CD4-positive, alpha-beta T cell (primary cell): ENCODE data around the gene EXO5. TPM values are rescaled to one million over a fixed set of nuclear protein-coding genes. Genes with fewer than 3 reads are reported as not detected.
"Not testable (repeated sequence)": the region's sequence is repeated elsewhere in the genome, so short reads cannot be mapped to it uniquely, and the experiment has no call there.

ENCODE experiments used
- ATAC-seq: fragments of 200-7000 bp; cut with Tn5 transposase; one replicate; pipeline ENCODE4 v1.10.0; 2022; ENCODE audit warnings: mild to moderate bottlenecking; ENCODE audit not compliant: poor library complexity
- CTCF ChIA-PET: fragments of 350-600 bp; sonication (Branson Sonifier 250); formaldehyde crosslinking; loops from one replicate; lab custom pipeline; 2021; ENCODE audit warnings: antibody characterized with exemption, inconsistent platforms; lab: Charles Lee
- POLR2A ChIA-PET: fragments of 350-600 bp; sonication (Branson Sonifier 250); formaldehyde crosslinking; loops from one replicate; lab custom pipeline; 2021; ENCODE audit warnings: antibody characterized with exemption, inconsistent platforms; lab: Charles Lee
- DNase-seq, 14 experiments: peaks; one replicate each; pipeline ENCODE4 v3.0.0-alpha.2; 2013 to 2020; ENCODE audit warnings: mixed read lengths in 2 of 14
- H3K27ac ChIP-seq, 2 donors: one replicate each; pipeline versions ENCODE4 v1.5.1 to v1.7.0; 2013; ENCODE audit warnings: low read length in 2 of 2, low read depth in 1 of 2, mild to moderate bottlenecking in 1 of 2
- H3K27me3 ChIP-seq, 2 experiments: 1 replicate in 1 of 2; 2 replicates in 1 of 2; pipeline versions ENCODE4 v1.6.1 to v1.7.0; 2013; ENCODE audit warnings: low read length in 2 of 2, control low read depth in 1 of 2, mild to moderate bottlenecking in 1 of 2, moderate library complexity in 1 of 2; ENCODE audit not compliant: insufficient read depth in 2 of 2, control insufficient read depth in 1 of 2
- H3K36me3 ChIP-seq: one replicate; pipeline ENCODE4 v1.6.1; 2013; ENCODE audit warnings: low read length, control low read depth; ENCODE audit not compliant: insufficient read depth
- H3K4me1 ChIP-seq: one replicate; pipeline ENCODE4 v1.6.1; 2013; ENCODE audit warnings: low read length, control low read depth; ENCODE audit not compliant: insufficient read depth
- H3K4me3 ChIP-seq: one replicate; pipeline ENCODE4 v1.5.1; 2013; ENCODE audit warnings: mild to moderate bottlenecking, low read length, moderate library complexity
- H3K9me3 ChIP-seq, 2 experiments: 1 replicate in 1 of 2; 2 replicates in 1 of 2; pipeline versions ENCODE4 v1.6.1 to v1.7.0; 2013; ENCODE audit warnings: low read length in 2 of 2, mild to moderate bottlenecking in 2 of 2, control low read depth in 1 of 2, moderate library complexity in 1 of 2; ENCODE audit not compliant: control insufficient read depth in 1 of 2, insufficient read depth in 1 of 2
- H3K27ac Mint-ChIP-seq: one replicate; pipeline ENCODE4 v1.8.0; 2020; ENCODE audit warnings: mixed read lengths
- H3K27me3 Mint-ChIP-seq: one replicate; pipeline ENCODE4 v1.8.0; 2021; ENCODE audit warnings: mixed read lengths
- H3K36me3 Mint-ChIP-seq: one replicate; pipeline ENCODE4 v1.8.0; 2021; ENCODE audit warnings: low read depth, mixed read lengths
- H3K4me1 Mint-ChIP-seq: one replicate; pipeline ENCODE4 v1.8.0; 2021; ENCODE audit warnings: low read depth, mixed read lengths
- H3K4me3 Mint-ChIP-seq: one replicate; pipeline ENCODE4 v1.8.0; 2020; ENCODE audit warnings: mild to moderate bottlenecking, mixed read lengths
- H3K9me3 Mint-ChIP-seq: one replicate; pipeline ENCODE4 v1.8.0; 2020; ENCODE audit warnings: mixed read lengths
- intact Hi-C, 2 experiments: fragments of 100-400 bp; cut with DNase I in 1 of 2; cut with micrococcal nuclease in 1 of 2; formaldehyde crosslinking; loops; one replicate each; pipeline versions ENCODE4 v1.15.1 to v1.9.0; 2023 to 2025; cut with DNase I, micrococcal nuclease
- total RNA-seq, 174 experiments: library from RNA in 2 of 174; stranded (reverse) in 2 of 174; gene quantifications; one replicate each; pipeline ENCODE4 v1.2.3 and lab custom pipeline; 2021 to 2026
- TF ChIP-seq, protein P1 (sequence below): fragments of 200-600 bp; IDR thresholded peaks from one replicate; pipeline ENCODE4 v1.8.0; 2022; ENCODE audit warnings: antibody characterized with exemption, mild to moderate bottlenecking

EXO5 gene
- total RNA-seq, 2 experiments from 2014 or later: 4.5 to 4.9 TPM

DNA sequence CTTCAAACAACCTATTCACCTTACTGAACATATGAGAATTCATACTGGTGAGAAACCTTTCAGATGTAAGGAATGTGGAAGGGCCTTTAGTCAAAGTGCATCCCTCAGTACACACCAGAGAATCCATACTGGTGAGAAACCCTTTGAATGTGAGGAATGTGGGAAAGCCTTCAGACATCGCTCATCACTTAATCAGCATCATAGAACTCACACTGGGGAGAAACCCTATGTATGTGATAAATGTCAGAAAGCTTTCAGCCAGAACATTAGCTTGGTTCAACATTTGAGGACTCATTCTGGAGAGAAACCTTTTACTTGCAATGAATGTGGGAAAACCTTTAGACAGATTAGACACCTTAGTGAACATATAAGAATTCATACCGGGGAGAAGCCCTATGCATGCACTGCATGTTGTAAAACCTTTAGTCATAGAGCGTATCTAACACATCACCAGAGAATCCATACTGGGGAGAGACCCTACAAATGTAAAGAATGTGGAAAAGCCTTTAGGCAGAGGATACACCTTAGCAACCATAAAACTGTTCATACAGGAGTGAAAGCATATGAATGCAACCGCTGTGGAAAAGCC, 13.2 kb upstream of the EXO5 start:
- H3K27me3 Mint-ChIP-seq: no peaks in the 10 kb centered on the region
- ChIA-PET CTCF (no interaction called here), POLR2A (no interaction called here)
- Histone ChIP-seq H3K27me3 (no peaks in the 10 kb centered on the region), H3K4me3 (no peak overlapping the region), H3K27ac (no peak overlapping the region), H3K9me3 (peaks cover 46 to 81% of the 10 kb centered on the region in 2 experiments), H3K36me3 (peaks cover 41% of the 10 kb centered on the region), H3K4me1 (no peaks in the 10 kb centered on the region)
- TF ChIP-seq, protein P1, sequence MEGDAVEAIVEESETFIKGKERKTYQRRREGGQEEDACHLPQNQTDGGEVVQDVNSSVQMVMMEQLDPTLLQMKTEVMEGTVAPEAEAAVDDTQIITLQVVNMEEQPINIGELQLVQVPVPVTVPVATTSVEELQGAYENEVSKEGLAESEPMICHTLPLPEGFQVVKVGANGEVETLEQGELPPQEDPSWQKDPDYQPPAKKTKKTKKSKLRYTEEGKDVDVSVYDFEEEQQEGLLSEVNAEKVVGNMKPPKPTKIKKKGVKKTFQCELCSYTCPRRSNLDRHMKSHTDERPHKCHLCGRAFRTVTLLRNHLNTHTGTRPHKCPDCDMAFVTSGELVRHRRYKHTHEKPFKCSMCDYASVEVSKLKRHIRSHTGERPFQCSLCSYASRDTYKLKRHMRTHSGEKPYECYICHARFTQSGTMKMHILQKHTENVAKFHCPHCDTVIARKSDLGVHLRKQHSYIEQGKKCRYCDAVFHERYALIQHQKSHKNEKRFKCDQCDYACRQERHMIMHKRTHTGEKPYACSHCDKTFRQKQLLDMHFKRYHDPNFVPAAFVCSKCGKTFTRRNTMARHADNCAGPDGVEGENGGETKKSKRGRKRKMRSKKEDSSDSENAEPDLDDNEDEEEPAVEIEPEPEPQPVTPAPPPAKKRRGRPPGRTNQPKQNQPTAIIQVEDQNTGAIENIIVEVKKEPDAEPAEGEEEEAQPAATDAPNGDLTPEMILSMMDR: no peak
- H3K4me1 Mint-ChIP-seq: no peaks in the 10 kb centered on the region
- intact Hi-C loops: no loop called here
- H3K27ac Mint-ChIP-seq: no peak overlapping the region
- peaks cover 30% of the 10 kb centered on the region for H3K9me3 Mint-ChIP-seq
- DNase-seq (no peak), ATAC-seq (no peak)
- peaks cover 87% of the 10 kb centered on the region for H3K36me3 Mint-ChIP-seq
- no peak overlapping the region for H3K4me3 Mint-ChIP-seq

DNA sequence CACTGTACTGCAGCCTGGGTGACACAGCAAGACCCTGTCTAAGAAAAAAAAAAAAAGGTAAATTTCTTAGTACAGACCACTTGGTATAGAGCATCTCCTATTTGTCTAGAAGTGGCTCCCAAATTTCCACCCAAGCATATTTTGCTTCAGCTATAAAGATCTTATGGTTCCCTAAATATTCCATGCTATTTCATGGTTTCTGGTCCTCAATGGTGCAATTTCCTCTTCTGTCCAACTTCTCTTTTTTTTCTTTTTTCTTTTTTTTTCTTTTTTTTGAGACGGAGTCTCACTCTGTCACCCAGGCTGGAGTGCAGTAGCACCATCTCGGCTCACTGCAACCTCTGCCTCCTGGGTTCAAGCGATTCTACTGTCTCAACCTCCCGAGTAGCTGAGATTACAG, 5.9 kb upstream of the EXO5 start:
- H3K27ac ChIP-seq, POLR2A ChIA-PET, H3K4me3 Mint-ChIP-seq, H3K27me3 ChIP-seq, H3K4me1 Mint-ChIP-seq, ATAC-seq, H3K27ac Mint-ChIP-seq, DNase-seq, H3K4me3 ChIP-seq, H3K36me3 ChIP-seq, H3K4me1 ChIP-seq, H3K27me3 Mint-ChIP-seq, CTCF ChIA-PET, intact Hi-C loops: not testable (repeated sequence)
- Mint-ChIP-seq H3K36me3 (peaks cover 87% of the 10 kb centered on the region), H3K9me3 (peaks cover 26% of the 10 kb centered on the region)
- H3K9me3 ChIP-seq: peaks cover 58 to 63% of the 10 kb centered on the region in 2 experiments

DNA sequence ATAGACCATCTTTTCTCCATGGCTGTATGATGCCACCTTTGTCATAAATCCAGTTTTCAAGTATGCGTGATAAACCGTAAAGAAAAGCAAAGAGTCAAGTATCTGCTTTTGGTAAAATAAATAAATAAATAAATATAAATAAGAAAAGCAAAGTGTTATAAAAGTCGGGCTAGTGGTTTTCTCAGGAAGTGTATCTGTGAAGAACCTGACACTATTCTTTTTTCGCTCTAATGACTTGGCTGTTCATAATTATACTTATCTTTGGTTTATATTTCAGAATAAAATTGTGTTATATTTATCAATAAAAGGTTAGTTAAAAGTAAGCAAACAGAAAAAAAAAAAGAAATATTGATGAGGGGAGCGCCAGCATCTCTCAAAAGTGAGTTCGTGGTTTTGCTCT, 594 bp upstream of the EXO5 start:
- peaks cover 82% of the 10 kb centered on the region for H3K36me3 Mint-ChIP-seq
- no peak for ATAC-seq
- peak overlapping the region; percentile 88 for H3K4me3 Mint-ChIP-seq
- Histone ChIP-seq H3K27me3 (no peaks in the 10 kb centered on the region), H3K27ac (peak overlapping the region; percentile 5 to 35), H3K4me3 (peak overlapping the region; percentile 97), H3K9me3 (peaks cover 24 to 36% of the 10 kb centered on the region in 2 experiments), H3K4me1 (peaks cover 17% of the 10 kb centered on the region), H3K36me3 (no peaks in the 10 kb centered on the region)
- POLR2A ChIA-PET: interaction anchor here (0.6 to 1.7 kb wide), 5 partner anchors 24 to 1350 kb away, joined by 3 to 13 read pairs (median 7); partner anchors contain the start of genes NFYC, ZFP69B and ZNF684
- peaks cover 7% of the 10 kb centered on the region for H3K9me3 Mint-ChIP-seq
- H3K4me1 Mint-ChIP-seq: peaks cover 15% of the 10 kb centered on the region
- TF ChIP-seq, protein P1: no peak
- intact Hi-C loops: loop anchor here in 1 of 2 experiments (2.0 to 5.0 kb wide), 2 partner anchors 23 to 56 kb away; partner anchors contain the start of genes ZFP69B and ZNF684
- no peaks in the 10 kb centered on the region for H3K27me3 Mint-ChIP-seq
- CTCF ChIA-PET: interaction anchor here (0.6 to 1.7 kb wide), 3 partner anchors 11 to 67 kb away, joined by 3 to 10 read pairs (median 4); partner anchors contain the start of gene ZNF684
- peak in 1 of 14 experiments; percentile 10 for DNase-seq
- H3K27ac Mint-ChIP-seq: peak overlapping the region; percentile 50
